Measurements from ENCODE around the gene SLC29A1. TPM values are rescaled to one million over a fixed set of nuclear protein-coding genes. Genes with fewer than 3 reads are reported as not detected.
"Not testable (repeated sequence)": the region's sequence is repeated elsewhere in the genome, so short reads cannot be mapped to it uniquely, and the experiment has no call there.

The SLC29A1 gene
- total RNA-seq, 1 donor from 2014 or later, result 24.1 TPM

DNA sequence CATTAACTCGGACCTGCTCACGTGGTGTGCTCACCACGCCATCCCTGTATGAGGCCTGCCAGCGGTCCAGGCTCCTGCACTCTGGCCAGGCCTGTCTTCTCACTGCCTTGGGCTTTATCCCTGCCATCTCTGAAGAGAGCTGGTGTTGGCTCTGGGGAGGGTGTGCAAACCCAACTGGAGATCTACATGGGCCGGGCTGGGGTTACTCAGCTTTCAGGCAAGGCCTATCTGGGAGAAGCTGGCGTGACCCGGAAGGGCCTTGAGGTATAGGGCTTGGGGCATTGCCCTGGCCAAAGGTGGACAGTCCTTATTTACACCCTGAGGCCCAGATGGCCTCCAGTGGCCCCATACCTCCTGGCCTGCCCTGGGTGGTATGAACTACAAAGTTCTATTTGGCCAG is 5.0 kb downstream of the SLC29A1 start:
- Mint-ChIP-seq H3K9me3 (ENCODE audit: low read depth) (no peaks in the 10 kb centered on the region), H3K27me3 (peaks cover 7% of the 10 kb centered on the region), H3K4me3 (ENCODE audit: low read depth) (no peak overlapping the region), H3K4me1 (ENCODE audit: low read depth) (peaks cover 26% of the 10 kb centered on the region), H3K27ac (no peak overlapping the region), H3K36me3 (ENCODE audit: insufficient read depth) (peaks cover 5% of the 10 kb centered on the region)
- DNase-seq (ENCODE audit: low spot score, unreplicated experiment), result no peak
- TF ChIP-seq, protein P1, sequence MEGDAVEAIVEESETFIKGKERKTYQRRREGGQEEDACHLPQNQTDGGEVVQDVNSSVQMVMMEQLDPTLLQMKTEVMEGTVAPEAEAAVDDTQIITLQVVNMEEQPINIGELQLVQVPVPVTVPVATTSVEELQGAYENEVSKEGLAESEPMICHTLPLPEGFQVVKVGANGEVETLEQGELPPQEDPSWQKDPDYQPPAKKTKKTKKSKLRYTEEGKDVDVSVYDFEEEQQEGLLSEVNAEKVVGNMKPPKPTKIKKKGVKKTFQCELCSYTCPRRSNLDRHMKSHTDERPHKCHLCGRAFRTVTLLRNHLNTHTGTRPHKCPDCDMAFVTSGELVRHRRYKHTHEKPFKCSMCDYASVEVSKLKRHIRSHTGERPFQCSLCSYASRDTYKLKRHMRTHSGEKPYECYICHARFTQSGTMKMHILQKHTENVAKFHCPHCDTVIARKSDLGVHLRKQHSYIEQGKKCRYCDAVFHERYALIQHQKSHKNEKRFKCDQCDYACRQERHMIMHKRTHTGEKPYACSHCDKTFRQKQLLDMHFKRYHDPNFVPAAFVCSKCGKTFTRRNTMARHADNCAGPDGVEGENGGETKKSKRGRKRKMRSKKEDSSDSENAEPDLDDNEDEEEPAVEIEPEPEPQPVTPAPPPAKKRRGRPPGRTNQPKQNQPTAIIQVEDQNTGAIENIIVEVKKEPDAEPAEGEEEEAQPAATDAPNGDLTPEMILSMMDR (IDR thresholded peaks at IDR 0.05; ENCODE audit: unreplicated experiment), result no peak

DNA sequence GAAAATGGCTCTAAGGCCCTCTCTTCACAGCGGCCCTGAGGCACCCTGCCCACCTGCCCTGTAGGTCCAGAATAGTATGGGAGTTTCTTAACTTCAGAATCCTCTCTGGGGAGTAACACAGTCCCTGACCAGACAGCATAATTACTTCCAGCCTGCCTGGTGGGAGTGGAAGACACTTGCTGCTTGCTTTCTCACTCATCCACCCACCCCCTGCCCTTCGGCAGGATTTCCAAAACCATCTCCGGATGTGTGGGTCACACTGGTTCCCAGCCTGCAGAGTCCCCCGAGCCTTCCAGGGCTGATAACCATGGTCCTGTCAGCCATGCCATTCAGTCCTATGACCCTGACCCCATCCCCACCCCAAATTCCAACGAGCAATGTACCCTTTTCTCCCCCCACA is 5.4 kb downstream of the SLC29A1 start:
- Mint-ChIP-seq H3K27me3 (peaks cover 7% of the 10 kb centered on the region), H3K4me1 (ENCODE audit: low read depth) (peaks cover 26% of the 10 kb centered on the region), H3K36me3 (ENCODE audit: insufficient read depth) (peaks cover 5% of the 10 kb centered on the region), H3K27ac (no peak overlapping the region), H3K9me3 (ENCODE audit: low read depth) (no peaks in the 10 kb centered on the region), H3K4me3 (ENCODE audit: low read depth) (no peak overlapping the region)
- TF ChIP-seq, protein P1 (IDR thresholded peaks at IDR 0.05; ENCODE audit: unreplicated experiment), result no peak
- no peak for DNase-seq (ENCODE audit: low spot score, unreplicated experiment)

DNA sequence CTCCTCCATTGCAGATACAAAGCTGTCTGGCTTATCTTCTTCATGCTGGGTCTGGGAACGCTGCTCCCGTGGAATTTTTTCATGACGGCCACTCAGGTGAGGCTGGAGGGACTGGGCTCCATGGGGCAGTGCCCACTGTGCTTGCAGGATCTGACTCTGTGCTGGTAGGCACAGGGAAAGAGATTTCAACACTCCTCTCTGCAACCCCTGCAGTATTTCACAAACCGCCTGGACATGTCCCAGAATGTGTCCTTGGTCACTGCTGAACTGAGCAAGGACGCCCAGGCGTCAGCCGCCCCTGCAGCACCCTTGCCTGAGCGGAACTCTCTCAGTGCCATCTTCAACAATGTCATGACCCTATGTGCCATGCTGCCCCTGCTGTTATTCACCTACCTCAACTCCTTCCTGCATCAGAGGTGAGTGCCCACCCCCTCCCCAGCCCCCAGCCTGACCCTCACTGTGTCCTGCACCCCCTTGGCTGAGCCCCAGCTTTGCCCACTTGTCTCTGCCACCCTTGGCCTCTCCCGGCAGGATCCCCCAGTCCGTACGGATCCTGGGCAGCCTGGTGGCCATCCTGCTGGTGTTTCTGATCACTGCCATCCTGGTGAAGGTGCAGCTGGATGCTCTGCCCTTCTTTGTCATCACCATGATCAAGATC is 6.1 kb downstream of the SLC29A1 start:
- DNase-seq (ENCODE audit: low spot score, unreplicated experiment), result no peak
- Mint-ChIP-seq H3K9me3 (ENCODE audit: low read depth) (no peaks in the 10 kb centered on the region), H3K36me3 (ENCODE audit: insufficient read depth) (peaks cover 5% of the 10 kb centered on the region), H3K27ac (no peak overlapping the region), H3K4me3 (ENCODE audit: low read depth) (no peak overlapping the region), H3K4me1 (ENCODE audit: low read depth) (peaks cover 20% of the 10 kb centered on the region), H3K27me3 (peaks cover 4% of the 10 kb centered on the region)
- TF ChIP-seq, protein P1 (IDR thresholded peaks at IDR 0.05; ENCODE audit: unreplicated experiment), result no peak

DNA sequence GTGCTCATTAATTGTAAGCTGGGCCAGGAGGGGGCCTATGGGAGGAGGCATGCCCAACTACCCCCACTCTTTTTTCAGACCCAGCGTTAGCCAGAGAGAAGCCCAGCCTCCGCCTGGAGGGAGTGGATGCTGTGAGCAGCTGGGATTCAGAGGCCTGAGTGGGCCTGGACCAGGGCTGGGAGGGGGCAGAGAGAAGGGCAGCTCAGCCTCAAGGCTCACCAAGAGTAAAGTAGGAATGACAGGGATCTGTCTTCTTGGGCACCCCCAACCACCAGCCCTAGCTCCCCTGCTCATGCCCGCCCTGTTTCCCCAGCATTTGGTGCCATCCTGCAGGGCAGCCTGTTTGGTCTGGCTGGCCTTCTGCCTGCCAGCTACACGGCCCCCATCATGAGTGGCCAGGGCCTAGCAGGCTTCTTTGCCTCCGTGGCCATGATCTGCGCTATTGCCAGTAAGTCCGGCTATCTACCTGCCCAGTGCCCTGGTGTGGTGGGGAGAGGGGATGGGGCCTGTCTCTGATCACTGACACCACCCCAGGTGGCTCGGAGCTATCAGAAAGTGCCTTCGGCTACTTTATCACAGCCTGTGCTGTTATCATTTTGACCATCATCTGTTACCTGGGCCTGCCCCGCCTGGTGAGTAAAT is 6.8 kb downstream of the SLC29A1 start:
- H3K4me3 Mint-ChIP-seq (ENCODE audit: low read depth), result no peak overlapping the region
- no peaks in the 10 kb centered on the region for H3K9me3 Mint-ChIP-seq (ENCODE audit: low read depth)
- DNase-seq (ENCODE audit: low spot score, unreplicated experiment), result no peak
- peaks cover 18% of the 10 kb centered on the region for H3K4me1 Mint-ChIP-seq (ENCODE audit: low read depth)
- no peaks in the 10 kb centered on the region for H3K27me3 Mint-ChIP-seq
- peaks cover 5% of the 10 kb centered on the region for H3K36me3 Mint-ChIP-seq (ENCODE audit: insufficient read depth)
- H3K27ac Mint-ChIP-seq, result no peak overlapping the region
- TF ChIP-seq, protein P1 (IDR thresholded peaks at IDR 0.05; ENCODE audit: unreplicated experiment), result no peak

DNA sequence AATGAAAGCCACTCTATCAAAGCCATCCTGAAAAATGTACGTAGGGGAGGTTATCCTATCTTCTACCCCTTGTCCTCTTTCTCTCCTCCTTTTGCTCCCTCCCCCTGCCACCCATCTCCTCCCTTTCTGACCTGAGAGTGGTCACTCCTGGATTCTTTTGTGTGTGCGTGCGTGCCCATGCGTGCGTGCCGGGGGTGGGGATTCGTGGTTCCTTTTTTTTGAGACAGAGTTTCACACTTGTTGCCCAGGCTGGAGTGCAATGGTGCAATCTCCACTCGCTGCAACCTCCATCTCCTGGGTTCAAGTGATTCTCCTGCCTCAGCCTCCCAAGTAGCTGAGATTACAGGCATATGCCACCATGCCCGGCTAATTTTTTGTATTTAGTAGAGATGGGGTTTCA is 8.0 kb downstream of the SLC29A1 start:
- not testable (repeated sequence) for H3K36me3 Mint-ChIP-seq (ENCODE audit: insufficient read depth); H3K4me3 Mint-ChIP-seq (ENCODE audit: low read depth); DNase-seq (ENCODE audit: low spot score, unreplicated experiment); H3K27ac Mint-ChIP-seq; H3K9me3 Mint-ChIP-seq (ENCODE audit: low read depth); H3K27me3 Mint-ChIP-seq
- peaks cover 11% of the 10 kb centered on the region for H3K4me1 Mint-ChIP-seq (ENCODE audit: low read depth)
